Measurements from ENCODE around the gene RHEB. TPM values are rescaled to one million over a fixed set of nuclear protein-coding genes. Genes with fewer than 3 reads are reported as not detected.

The RHEB gene
- total RNA-seq, 1 donor from 2014 or later, result 94.2 TPM

DNA sequence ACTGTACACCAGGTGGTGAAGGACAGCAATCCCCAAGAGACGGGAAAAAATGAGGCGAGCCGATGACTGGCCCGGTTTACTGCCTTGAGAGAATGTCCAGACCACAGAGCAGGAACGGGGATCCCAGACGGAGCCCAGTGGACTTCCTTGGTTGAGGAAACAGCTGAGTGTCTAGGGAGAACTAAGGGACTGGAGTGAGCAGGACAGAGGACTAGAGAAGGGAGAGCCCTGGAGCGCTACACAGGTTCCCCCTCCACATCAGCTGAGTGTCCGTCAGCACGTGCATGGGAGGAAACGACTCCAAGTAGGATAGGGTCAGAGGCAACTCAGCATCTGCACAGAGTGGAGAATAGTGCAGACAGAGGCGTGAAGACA, 102.8 kb downstream of the RHEB start:
- Mint-ChIP-seq H3K4me3 (ENCODE audit: unreplicated experiment) (no peak overlapping the region), H3K9me3 (ENCODE audit: unreplicated experiment) (peaks cover 8% of the 10 kb centered on the region), H3K27ac (ENCODE audit: unreplicated experiment) (no peak overlapping the region), H3K4me1 (ENCODE audit: unreplicated experiment) (no peaks in the 10 kb centered on the region), H3K27me3 (ENCODE audit: unreplicated experiment) (peaks cover 8% of the 10 kb centered on the region), H3K36me3 (ENCODE audit: low read depth, unreplicated experiment) (peaks cover 7% of the 10 kb centered on the region)
- no peak for DNase-seq (ENCODE audit: low spot score)
- TF ChIP-seq, protein P1, sequence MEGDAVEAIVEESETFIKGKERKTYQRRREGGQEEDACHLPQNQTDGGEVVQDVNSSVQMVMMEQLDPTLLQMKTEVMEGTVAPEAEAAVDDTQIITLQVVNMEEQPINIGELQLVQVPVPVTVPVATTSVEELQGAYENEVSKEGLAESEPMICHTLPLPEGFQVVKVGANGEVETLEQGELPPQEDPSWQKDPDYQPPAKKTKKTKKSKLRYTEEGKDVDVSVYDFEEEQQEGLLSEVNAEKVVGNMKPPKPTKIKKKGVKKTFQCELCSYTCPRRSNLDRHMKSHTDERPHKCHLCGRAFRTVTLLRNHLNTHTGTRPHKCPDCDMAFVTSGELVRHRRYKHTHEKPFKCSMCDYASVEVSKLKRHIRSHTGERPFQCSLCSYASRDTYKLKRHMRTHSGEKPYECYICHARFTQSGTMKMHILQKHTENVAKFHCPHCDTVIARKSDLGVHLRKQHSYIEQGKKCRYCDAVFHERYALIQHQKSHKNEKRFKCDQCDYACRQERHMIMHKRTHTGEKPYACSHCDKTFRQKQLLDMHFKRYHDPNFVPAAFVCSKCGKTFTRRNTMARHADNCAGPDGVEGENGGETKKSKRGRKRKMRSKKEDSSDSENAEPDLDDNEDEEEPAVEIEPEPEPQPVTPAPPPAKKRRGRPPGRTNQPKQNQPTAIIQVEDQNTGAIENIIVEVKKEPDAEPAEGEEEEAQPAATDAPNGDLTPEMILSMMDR (IDR thresholded peaks at IDR 0.05; ENCODE audit: unreplicated experiment), result no peak

DNA sequence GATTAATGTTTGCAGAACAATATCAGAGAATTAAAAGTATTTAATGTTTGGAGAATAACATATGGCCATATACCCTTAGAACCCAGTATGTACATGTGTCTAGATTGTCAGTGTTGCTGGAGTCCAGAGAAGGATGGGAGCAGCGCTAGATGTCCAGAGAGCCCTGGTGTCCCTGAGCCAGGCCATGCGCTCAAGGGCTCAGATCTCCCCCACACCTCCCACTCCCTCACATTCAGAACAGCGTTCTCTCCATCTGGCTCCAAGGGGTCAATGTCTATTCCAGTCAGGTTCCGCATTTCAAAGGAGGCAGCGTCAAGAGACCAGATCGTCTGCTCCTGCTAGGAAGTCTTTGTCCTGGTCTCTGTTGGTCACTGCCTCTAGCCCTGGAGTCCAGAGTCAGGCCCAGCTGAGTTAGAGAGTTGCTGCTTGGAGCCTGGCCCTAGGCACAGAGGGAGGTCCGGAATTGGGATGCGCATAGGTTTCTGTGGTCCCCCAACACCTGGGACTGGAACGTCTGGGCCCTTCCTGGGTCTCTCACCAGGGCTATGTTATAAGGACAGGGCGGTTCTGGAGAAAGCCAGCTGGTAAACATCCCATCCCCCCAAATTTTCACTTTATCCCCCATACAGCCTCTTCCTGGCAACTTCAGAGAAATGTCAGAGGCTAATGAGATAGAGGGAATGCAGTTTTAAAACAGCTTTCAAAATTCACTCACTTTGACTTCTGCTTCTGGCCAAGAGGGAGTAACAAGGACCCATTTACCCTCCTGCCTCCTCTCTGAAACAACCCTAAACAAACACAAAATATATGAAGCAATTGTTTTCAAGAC, 103.4 kb downstream of the RHEB start:
- H3K4me3 Mint-ChIP-seq (ENCODE audit: unreplicated experiment), result no peak overlapping the region
- H3K36me3 Mint-ChIP-seq (ENCODE audit: low read depth, unreplicated experiment), result peaks cover 4% of the 10 kb centered on the region
- peaks cover 12% of the 10 kb centered on the region for H3K27me3 Mint-ChIP-seq (ENCODE audit: unreplicated experiment)
- TF ChIP-seq, protein P1 (IDR thresholded peaks at IDR 0.05; ENCODE audit: unreplicated experiment), result no peak
- no peaks in the 10 kb centered on the region for H3K4me1 Mint-ChIP-seq (ENCODE audit: unreplicated experiment)
- H3K27ac Mint-ChIP-seq (ENCODE audit: unreplicated experiment), result no peak overlapping the region
- peaks cover 5% of the 10 kb centered on the region for H3K9me3 Mint-ChIP-seq (ENCODE audit: unreplicated experiment)
- DNase-seq (ENCODE audit: low spot score), result no peak

Small RNA genes within 50 kb of the gene (microRNA-seq; reads per million reads assigned to microRNA genes)
- gene MIR3907 (ENCODE audit: unreplicated experiment), result 0.35 reads per million

Other genes starting within 250 kb of the RHEB start
- gene NUB1, start 178.1 kb downstream of the RHEB start, total RNA-seq (ENCODE audit: unreplicated experiment), result 41.5 TPM
- gene WDR86, start 109.9 kb downstream of the RHEB start, total RNA-seq (ENCODE audit: unreplicated experiment), result 57.0 TPM
- gene CRYGN, start 79.8 kb downstream of the RHEB start, total RNA-seq (ENCODE audit: unreplicated experiment), result not detected

Measured in endothelial cell (in vitro differentiated cells).